ENCODE results near the gene TOM1L1. TPM values are rescaled to one million over a fixed set of nuclear protein-coding genes. Genes with fewer than 3 reads are reported as not detected.

TOM1L1 gene
- total and polyA plus RNA-seq, 2 of the 8 experiments (the other 6 are each of a cell fraction or from before 2014, with no cell fraction given), result 47.0 to 60.8 TPM

GRCh38 chr17:54899721-54900456, 763 bp upstream of the TOM1L1 start:
- H2BK20ac ChIP-seq (ENCODE audit: low read length), result no peak overlapping the region
- H3K27me3 ChIP-seq (replicated peaks in 1 of 4; ENCODE audit: control insufficient read depth in 3 of 4, extremely low read depth in 1 of 4, insufficient read depth in 3 of 4, low read length in 3 of 4), result no peaks in the 10 kb centered on the region
- H4K5ac ChIP-seq (ENCODE audit: insufficient read length, low read depth, low read length), result peak overlapping the region; percentile 4
- H3K23me2 ChIP-seq (ENCODE audit: low read depth, low read length), result peaks cover 4% of the 10 kb centered on the region; the same call in 1 of the 2 replicates
- peaks cover 6 to 7% of the 10 kb centered on the region in 2 experiments for H3K79me2 ChIP-seq (ENCODE audit: control insufficient read depth in 1 of 2, insufficient read depth in 2 of 2, low read length in 2 of 2)
- no peak overlapping the region for H3K14ac ChIP-seq (ENCODE audit: insufficient read length)
- TF ChIP-seq FOSL1 (IDR thresholded peaks at IDR 0.05; ENCODE audit: insufficient read depth, low read depth, low read length) (no peak), TBP (IDR thresholded peaks at IDR 0.05; ENCODE audit: low read depth, low read length) (peak; percentile 37; the same call in 1 of the 2 replicates), EZH2 (IDR thresholded peaks at IDR 0.05; ENCODE audit: low read depth, low read length, severe bottlenecking) (no peak), HDAC2 (IDR thresholded peaks at IDR 0.05; ENCODE audit: borderline replicate concordance in 1 of 2, low read depth in 2 of 2, low read length in 2 of 2) (peak in 1 of 2 experiments; percentile 47; a peak in 1 of 4 replicates)
- peak overlapping the region; percentile 50 for H2BK120ac ChIP-seq (replicated peaks; ENCODE audit: low read depth, low read length)
- no peak overlapping the region for H2AK5ac ChIP-seq (ENCODE audit: low read depth, low read length)
- peak overlapping the region in 3 of 4 experiments; percentile 24 to 81 (median 79); a peak in 5 of 7 replicates for H3K9ac ChIP-seq (replicated peaks in 1 of 4; ENCODE audit: extremely low read depth in 1 of 4, low read depth in 3 of 4, low read length in 3 of 4)
- POLR2A ChIA-PET (ENCODE audit: partially characterized antibody), result interaction anchor here (1.0 to 2.1 kb wide), 3 partner anchors 13 to 67 kb away, joined by 4 to 5 read pairs (median 5); no protein-coding TSS in a partner anchor
- CTCF ChIA-PET (ENCODE audit: partially characterized antibody), result no interaction called here
- no peak overlapping the region for H2BK15ac ChIP-seq (ENCODE audit: low read length)
- H4K91ac ChIP-seq (replicated peaks; ENCODE audit: insufficient read length, low read length), result peak overlapping the region; percentile 72
- peaks cover 5% of the 10 kb centered on the region; the same call in 1 of the 2 replicates for H3K79me1 ChIP-seq (ENCODE audit: low read depth, low read length)
- H3K9me3 ChIP-seq (ENCODE audit: insufficient read depth in 2 of 2, low read depth in 1 of 2, low read length in 1 of 2), result no peaks in the 10 kb centered on the region
- H3K56ac ChIP-seq (replicated peaks; ENCODE audit: insufficient read length, low read depth, low read length), result peak overlapping the region; percentile 67
- no peak overlapping the region for H2BK12ac ChIP-seq (ENCODE audit: low read depth, low read length)
- FAIRE-seq, result no peak
- peak; percentile 29 to 58 for DNase-seq (ENCODE audit: low read depth in 1 of 2, low spot score in 2 of 2)
- H4K8ac ChIP-seq (ENCODE audit: extremely low read depth, insufficient read depth, low read length), result no peak overlapping the region; the same call in 1 of the 2 replicates
- H3K18ac ChIP-seq (ENCODE audit: extremely low read depth, low read length), result peak overlapping the region; percentile 39; the same call in 1 of the 2 replicates
- H3K23ac ChIP-seq (ENCODE audit: insufficient read length), result no peak overlapping the region
- peak overlapping the region; percentile 51; the same call in 1 of the 2 replicates for H3K27ac ChIP-seq (ENCODE audit: low read depth, low read length)
- peaks cover 0 to 10% (median 4%) of the 10 kb centered on the region in 4 experiments; a peak in 4 of 8 replicates for H3K36me3 ChIP-seq (ENCODE audit: control insufficient read depth in 2 of 4, insufficient read depth in 4 of 4, low read length in 3 of 4)
- H3K4ac ChIP-seq (replicated peaks; ENCODE audit: insufficient read length, low read depth, low read length), result no peak overlapping the region
- peak overlapping the region in 3 of 4 experiments; percentile 83 to 89 (median 85); a peak in 6 of 8 replicates for H3K4me3 ChIP-seq (ENCODE audit: extremely low read depth in 1 of 4, insufficient read depth in 2 of 4, low read depth in 3 of 4, low read length in 4 of 4)
- no peak overlapping the region; a peak in 3 of 4 replicates for H3K4me2 ChIP-seq (ENCODE audit: insufficient read depth in 1 of 2, low read depth in 2 of 2, low read length in 2 of 2)
- H2BK5ac ChIP-seq (ENCODE audit: low read depth, low read length), result peak overlapping the region; percentile 39; the same call in 1 of the 2 replicates
- H3K4me1 ChIP-seq (replicated peaks in 1 of 4; ENCODE audit: control insufficient read depth in 3 of 4, insufficient read depth in 4 of 4, low read length in 3 of 4), result peaks cover 4 to 11% (median 9%) of the 10 kb centered on the region in 4 experiments; a peak in 4 of 7 replicates
- 8% methylated on average over 18 of the region's 18 CpGs; no CpG with 5 or more reads in 1 of the 2 experiments for WGBS, 2 experiments (ENCODE audit: extremely low coverage in 1 of 2, insufficient coverage in 1 of 2, insufficient read length in 1 of 2, insufficient replicate concordance in 2 of 2, low coverage in 1 of 2, low lambda C conversion rate in 2 of 2, missing lambda C conversion rate in 1 of 2)
- no peak overlapping the region for H2AFZ ChIP-seq (ENCODE audit: low read length)
- peaks cover 0 to 3% of the 10 kb centered on the region in 2 experiments for H4K20me1 ChIP-seq (replicated peaks in 1 of 2; ENCODE audit: control insufficient read depth in 1 of 2, insufficient read depth in 2 of 2, low read length in 2 of 2)
